HG03060 (cell line): ENCODE measurements around the gene GSAP.

Experiments
- ATAC-seq: cut with Tn5 transposase; IDR thresholded peaks from one replicate; pipeline ENCODE4 v1.9.1; 2021; ENCODE audit warnings: low read depth, moderate number of reproducible peaks; ENCODE audit not compliant: unreplicated experiment

GSAP gene

GRCh38 chr7:77331938-77332695, 84.0 kb downstream of the GSAP start:
- ATAC-seq, result peak; percentile 81

- peak; percentile 64 for ATAC-seq
Observed at GRCh38 chr7:77330169-77330882, 85.8 kb downstream of the GSAP start.

GRCh38 chr7:77329466-77330168, 86.5 kb downstream of the GSAP start:
- ATAC-seq, result no peak

GRCh38 chr7:77328669-77329068, 87.5 kb downstream of the GSAP start:
- no peak for ATAC-seq

GRCh38 chr7:77327932-77328628, 88.1 kb downstream of the GSAP start:
- no peak for ATAC-seq

- no peak for ATAC-seq
Observed at GRCh38 chr7:77327067-77327931, 88.8 kb downstream of the GSAP start.

GRCh38 chr7:77326131-77326530, 90.0 kb downstream of the GSAP start:
- no peak for ATAC-seq

GRCh38 chr7:77321300-77321699, 94.8 kb downstream of the GSAP start:
- ATAC-seq, result no peak

- ATAC-seq, result no peak
Observed at GRCh38 chr7:77320714-77321113, 95.4 kb downstream of the GSAP start.

- no peak for ATAC-seq
Observed at GRCh38 chr7:77320137-77320536, 96.0 kb downstream of the GSAP start.

GRCh38 chr7:77318019-77318418, 98.1 kb downstream of the GSAP start:
- ATAC-seq, result no peak

GRCh38 chr7:77316219-77316978, 99.8 kb downstream of the GSAP start:
- ATAC-seq, result no peak

GRCh38 chr7:77315182-77315591, 101.0 kb downstream of the GSAP start:
- no peak for ATAC-seq

GRCh38 chr7:77313876-77314480, 102.2 kb downstream of the GSAP start:
- ATAC-seq, result no peak

- no peak for ATAC-seq
Observed at GRCh38 chr7:77313085-77313484, 103.1 kb downstream of the GSAP start.

- no peak for ATAC-seq
Observed at GRCh38 chr7:77310982-77311381, 105.2 kb downstream of the GSAP start.

GRCh38 chr7:77309714-77310220, 106.4 kb downstream of the GSAP start:
- no peak for ATAC-seq

- ATAC-seq, result no peak
Observed at GRCh38 chr7:77308792-77309191, 107.4 kb downstream of the GSAP start.
